Mucosa of rectum (tissue), 2 donors: ENCODE results near the gene PBOV1.
"Not testable (repeated sequence)": the region's sequence is repeated elsewhere in the genome, so short reads cannot be mapped to it uniquely, and the experiment has no call there.

ENCODE experiments used
- H3K27ac ChIP-seq, 2 donors: one replicate each; pipeline ENCODE4 v1.7.0; 2013; ENCODE audit warnings: inconsistent platforms in 2 of 2, low read depth in 2 of 2, low read length in 2 of 2
- H3K27me3 ChIP-seq, 2 donors: one replicate each; pipeline ENCODE4 v1.7.0; 2013; ENCODE audit warnings: low read length in 2 of 2; ENCODE audit not compliant: control insufficient read depth in 2 of 2, insufficient read depth in 2 of 2
- H3K36me3 ChIP-seq, 2 donors: one replicate each; pipeline ENCODE4 v1.7.0; 2013; ENCODE audit warnings: low read length in 2 of 2; ENCODE audit not compliant: control insufficient read depth in 2 of 2, insufficient read depth in 2 of 2
- H3K4me1 ChIP-seq, 2 donors: one replicate each; pipeline ENCODE4 v1.7.0; 2013; ENCODE audit warnings: low read length in 2 of 2, mild to moderate bottlenecking in 1 of 2; ENCODE audit not compliant: control insufficient read depth in 2 of 2, insufficient read depth in 2 of 2
- H3K4me3 ChIP-seq, 2 donors: one replicate each; pipeline ENCODE4 v1.7.0; 2013; ENCODE audit warnings: low read length in 2 of 2
- H3K9ac ChIP-seq, 2 donors: one replicate each; pipeline ENCODE4 v1.7.0; 2013; ENCODE audit warnings: low read length in 2 of 2, low read depth in 1 of 2, mild to moderate bottlenecking in 1 of 2
- H3K9me3 ChIP-seq, 2 donors: one replicate each; pipeline ENCODE4 v1.7.0; 2013; ENCODE audit warnings: low read length in 2 of 2; ENCODE audit not compliant: control insufficient read depth in 2 of 2
- donor health status: healthy.
- donor health status: Normal muscosa, but diverticular disease.

The PBOV1 gene

DNA sequence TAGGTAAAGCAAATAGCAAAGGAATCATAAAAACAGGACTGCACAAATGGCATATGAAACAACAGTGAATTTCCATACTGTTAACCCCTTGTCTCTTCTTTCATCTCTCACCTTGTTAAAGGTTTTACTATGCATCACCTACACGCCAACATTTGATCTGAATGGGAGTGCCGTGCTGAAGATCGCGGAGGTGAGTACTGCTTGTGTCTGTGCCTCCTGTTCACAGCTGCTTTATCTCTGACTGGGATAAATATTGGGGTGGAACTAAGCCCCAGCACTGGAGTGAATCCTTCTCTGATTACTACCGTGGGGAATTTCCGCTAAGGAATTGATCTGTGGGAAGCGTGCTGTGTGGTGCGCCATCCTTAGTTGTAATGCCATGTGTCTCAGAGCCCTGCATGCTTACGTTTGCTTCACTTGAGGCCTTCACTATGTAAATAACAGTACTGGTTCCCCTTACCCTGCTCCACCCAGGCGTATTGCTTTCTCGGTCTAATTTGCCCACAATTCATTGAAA lies 11.4 kb upstream of the PBOV1 start:
- H3K4me1 ChIP-seq = peaks cover 13 to 17% of the 10 kb centered on the region in 2 donors
- no peak overlapping the region for H3K9ac ChIP-seq
- H3K4me3 ChIP-seq = no peak overlapping the region
- H3K27me3 ChIP-seq = no peaks in the 10 kb centered on the region
- no peaks in the 10 kb centered on the region for H3K36me3 ChIP-seq
- H3K27ac ChIP-seq = peak overlapping the region in 1 of 2 donors; percentile 22
- no peaks in the 10 kb centered on the region for H3K9me3 ChIP-seq

DNA sequence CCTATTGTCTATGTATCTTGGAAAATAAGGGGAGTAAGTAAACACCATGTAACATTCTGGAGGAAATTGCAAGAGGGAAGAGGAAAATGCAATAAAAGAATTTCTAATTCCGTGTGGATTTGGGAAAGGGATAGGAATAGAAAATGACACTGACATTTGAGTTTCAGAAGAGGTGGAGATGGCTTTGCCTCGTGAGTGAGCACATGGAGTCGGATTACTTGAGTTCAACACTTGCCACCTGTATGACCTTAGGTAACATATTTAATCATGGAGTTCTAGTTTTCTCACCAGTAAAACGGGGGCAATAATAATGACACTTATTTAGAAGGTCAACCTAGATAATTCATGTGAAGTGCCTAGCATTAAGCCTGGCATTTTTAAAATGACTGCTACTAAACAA lies 10.8 kb upstream of the PBOV1 start:
- Histone ChIP-seq H3K27me3 (no peaks in the 10 kb centered on the region), H3K4me1 (peaks cover 13 to 17% of the 10 kb centered on the region in 2 donors), H3K36me3 (no peaks in the 10 kb centered on the region), H3K9ac (no peak overlapping the region), H3K27ac (no peak overlapping the region), H3K4me3 (no peak overlapping the region), H3K9me3 (no peaks in the 10 kb centered on the region)

DNA sequence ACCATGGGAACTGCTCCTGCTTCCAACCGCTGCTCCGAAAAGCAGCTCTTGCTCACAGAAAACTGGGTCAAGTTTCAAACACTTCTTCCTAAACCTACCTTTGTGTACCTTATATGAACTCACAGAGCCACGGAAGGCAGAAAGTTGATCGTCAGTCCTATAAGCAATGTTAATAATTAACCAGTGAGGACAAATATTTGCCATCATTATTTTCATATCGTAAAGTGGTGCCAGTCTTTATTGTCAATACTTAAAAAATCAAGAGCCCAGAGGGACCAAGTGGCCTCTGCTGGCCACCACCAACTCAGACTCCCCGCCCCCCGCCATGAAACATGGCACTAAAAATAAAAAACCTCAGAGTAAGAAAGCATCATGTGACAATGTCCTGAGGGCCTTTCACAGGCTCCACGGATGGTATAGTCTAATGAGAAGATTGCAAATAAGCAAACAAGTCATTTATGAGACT lies 9.1 kb upstream of the PBOV1 start:
- no peaks in the 10 kb centered on the region for H3K27me3 ChIP-seq
- peaks cover 13 to 15% of the 10 kb centered on the region in 2 donors for H3K4me1 ChIP-seq
- H3K4me3 ChIP-seq = peak overlapping the region; percentile 1 to 51
- H3K36me3 ChIP-seq = no peaks in the 10 kb centered on the region
- H3K9ac ChIP-seq = peak overlapping the region in 1 of 2 donors; percentile 13
- H3K9me3 ChIP-seq = no peaks in the 10 kb centered on the region
- H3K27ac ChIP-seq = peak overlapping the region; percentile 67 to 81

GRCh38 chr6:138226700-138227315 lies 8.5 kb upstream of the PBOV1 start:
- Histone ChIP-seq H3K4me1 (peaks cover 12% of the 10 kb centered on the region in 2 donors), H3K36me3 (no peaks in the 10 kb centered on the region), H3K9me3 (no peaks in the 10 kb centered on the region), H3K27me3 (no peaks in the 10 kb centered on the region), H3K9ac (peak overlapping the region in 1 of 2 donors; percentile 13), H3K27ac (peak overlapping the region; percentile 67 to 81), H3K4me3 (peak overlapping the region; percentile 1 to 51)

GRCh38 chr6:138225953-138226352 lies 7.7 kb upstream of the PBOV1 start:
- no peaks in the 10 kb centered on the region for H3K27me3 ChIP-seq
- no peak overlapping the region for H3K4me3 ChIP-seq
- peak overlapping the region in 1 of 2 donors; percentile 81 for H3K27ac ChIP-seq
- no peak overlapping the region for H3K9ac ChIP-seq
- no peaks in the 10 kb centered on the region for H3K9me3 ChIP-seq
- H3K36me3 ChIP-seq = no peaks in the 10 kb centered on the region
- H3K4me1 ChIP-seq = peaks cover 7 to 10% of the 10 kb centered on the region in 2 donors

DNA sequence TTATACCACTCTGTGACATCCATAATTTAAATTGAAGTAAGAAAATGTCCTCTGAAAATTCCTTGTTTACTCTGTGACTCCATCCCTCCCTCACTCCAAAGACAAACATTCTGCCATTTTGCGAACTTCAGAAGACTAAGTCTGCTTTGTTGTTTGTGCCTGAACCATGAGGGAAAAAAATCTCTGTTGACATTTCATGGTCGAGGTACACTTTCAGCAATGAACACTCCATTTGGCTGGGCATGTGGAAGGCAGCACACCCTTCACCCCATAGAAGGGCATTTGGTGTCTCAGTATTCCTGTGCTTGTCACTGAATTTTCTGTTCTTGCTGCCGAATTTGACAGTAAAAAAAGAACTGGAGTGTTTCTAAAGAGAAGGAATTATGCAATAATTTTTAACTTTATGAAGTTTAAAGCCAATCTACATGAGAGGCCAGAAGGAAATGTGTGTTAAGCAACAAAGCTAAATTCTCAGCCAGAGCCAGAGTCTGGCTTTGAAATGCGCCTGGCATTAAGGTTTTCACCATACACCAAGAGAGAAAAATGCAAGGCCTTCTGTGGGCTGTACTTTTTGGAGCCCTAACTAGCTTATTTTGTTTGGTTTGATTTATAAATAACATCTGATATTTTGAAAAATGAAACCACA lies 4.7 kb upstream of the PBOV1 start:
- Histone ChIP-seq H3K4me3 (no peak overlapping the region), H3K4me1 (peaks cover 11 to 12% of the 10 kb centered on the region in 2 donors), H3K9ac (no peak overlapping the region), H3K36me3 (no peaks in the 10 kb centered on the region), H3K9me3 (no peaks in the 10 kb centered on the region), H3K27me3 (no peaks in the 10 kb centered on the region), H3K27ac (no peak overlapping the region)

DNA sequence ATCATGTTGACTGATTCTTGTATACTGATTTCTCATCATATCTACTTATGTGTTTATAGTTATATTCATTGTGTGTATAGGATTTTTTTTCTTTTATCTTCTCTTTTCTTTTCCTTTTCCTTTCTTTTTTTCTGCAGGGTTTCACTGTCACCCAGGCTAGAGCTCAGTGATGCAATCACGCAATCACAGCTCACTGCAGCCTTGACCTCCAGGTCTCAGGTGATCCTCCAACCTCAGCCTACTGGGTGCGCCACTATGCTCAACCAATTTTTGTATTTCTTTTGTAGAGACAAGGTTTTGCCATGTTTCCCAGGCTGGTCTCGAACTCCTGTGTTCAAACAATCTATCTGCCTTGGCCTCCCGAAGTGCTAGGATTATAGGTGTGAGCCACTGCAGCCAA lies 1.6 kb upstream of the PBOV1 start:
- no peak overlapping the region for H3K4me3 ChIP-seq
- no peaks in the 10 kb centered on the region for H3K9me3 ChIP-seq
- peak overlapping the region; percentile 1 to 10 for H3K27ac ChIP-seq
- H3K27me3 ChIP-seq = no peaks in the 10 kb centered on the region
- peaks cover 4 to 8% of the 10 kb centered on the region in 2 donors for H3K4me1 ChIP-seq
- no peaks in the 10 kb centered on the region for H3K36me3 ChIP-seq
- no peak overlapping the region for H3K9ac ChIP-seq

GRCh38 chr6:138219398-138219797 lies 1.1 kb upstream of the PBOV1 start:
- H3K4me1 ChIP-seq = peaks cover 4 to 9% of the 10 kb centered on the region in 2 donors
- H3K9me3 ChIP-seq = no peaks in the 10 kb centered on the region
- H3K27me3 ChIP-seq = no peaks in the 10 kb centered on the region
- H3K36me3 ChIP-seq = no peaks in the 10 kb centered on the region
- peak overlapping the region in 1 of 2 donors; percentile 3 for H3K27ac ChIP-seq
- no peak overlapping the region for H3K4me3 ChIP-seq
- H3K9ac ChIP-seq = no peak overlapping the region

- no peaks in the 10 kb centered on the region for H3K27me3 ChIP-seq
- H3K9me3 ChIP-seq = no peaks in the 10 kb centered on the region
- H3K4me3 ChIP-seq = no peak overlapping the region
- H3K4me1 ChIP-seq = peaks cover 4 to 11% of the 10 kb centered on the region in 2 donors
- H3K27ac ChIP-seq = peak overlapping the region; percentile 24 to 44
- H3K36me3 ChIP-seq = no peaks in the 10 kb centered on the region
- H3K9ac ChIP-seq = no peak overlapping the region
Measured at GRCh38 chr6:138215093-138215782, 3.1 kb downstream of the PBOV1 start.

- not testable (repeated sequence) for H3K36me3 ChIP-seq, H3K27ac ChIP-seq, H3K9me3 ChIP-seq, H3K4me1 ChIP-seq, H3K9ac ChIP-seq, H3K4me3 ChIP-seq, H3K27me3 ChIP-seq
Measured at GRCh38 chr6:138212530-138212929, 5.8 kb downstream of the PBOV1 start.
